Keratinocyte (primary cell): Measurements from ENCODE around the gene CACUL1.

ENCODE experiments used
- CTCF ChIP-seq, 3 experiments: IDR thresholded peaks in 1 of 3; conservative IDR thresholded peaks in 1 of 3; optimal IDR thresholded peaks in 1 of 3; 2 replicates in 2 of 3; 3 replicates in 1 of 3; pipeline versions ENCODE3 to v1.5.1; 2011; ENCODE audit warnings: low read length in 3 of 3, mild to moderate bottlenecking in 3 of 3, moderate library complexity in 2 of 3, control low read depth in 1 of 3, inconsistent platforms in 1 of 3; ENCODE audit not compliant: insufficient read depth in 2 of 3; ENCODE audit errors: extremely low read depth in 1 of 3
- EZH2 ChIP-seq: IDR thresholded peaks from one replicate; pipeline ENCODE4 v1.6.1; 2012; ENCODE audit warnings: inconsistent platforms, mild to moderate bottlenecking, low read length, moderate library complexity

GRCh38 chr10:118720685-118721538 lies 33.9 kb downstream of the CACUL1 start:
- TF ChIP-seq CTCF (optimal IDR thresholded peaks at IDR 0.05 in 1 of 3, IDR thresholded peaks at IDR 0.05 in 1 of 3, conservative IDR thresholded peaks at IDR 0.05 in 1 of 3; ENCODE audit: extremely low read depth in 1 of 3, insufficient read depth in 2 of 3, low read length in 3 of 3) (peak in 2 of 3 experiments; percentile 54 to 67), EZH2 (no peak)
